ENCODE data around the gene ZNF408.

The ZNF408 gene

DNA sequence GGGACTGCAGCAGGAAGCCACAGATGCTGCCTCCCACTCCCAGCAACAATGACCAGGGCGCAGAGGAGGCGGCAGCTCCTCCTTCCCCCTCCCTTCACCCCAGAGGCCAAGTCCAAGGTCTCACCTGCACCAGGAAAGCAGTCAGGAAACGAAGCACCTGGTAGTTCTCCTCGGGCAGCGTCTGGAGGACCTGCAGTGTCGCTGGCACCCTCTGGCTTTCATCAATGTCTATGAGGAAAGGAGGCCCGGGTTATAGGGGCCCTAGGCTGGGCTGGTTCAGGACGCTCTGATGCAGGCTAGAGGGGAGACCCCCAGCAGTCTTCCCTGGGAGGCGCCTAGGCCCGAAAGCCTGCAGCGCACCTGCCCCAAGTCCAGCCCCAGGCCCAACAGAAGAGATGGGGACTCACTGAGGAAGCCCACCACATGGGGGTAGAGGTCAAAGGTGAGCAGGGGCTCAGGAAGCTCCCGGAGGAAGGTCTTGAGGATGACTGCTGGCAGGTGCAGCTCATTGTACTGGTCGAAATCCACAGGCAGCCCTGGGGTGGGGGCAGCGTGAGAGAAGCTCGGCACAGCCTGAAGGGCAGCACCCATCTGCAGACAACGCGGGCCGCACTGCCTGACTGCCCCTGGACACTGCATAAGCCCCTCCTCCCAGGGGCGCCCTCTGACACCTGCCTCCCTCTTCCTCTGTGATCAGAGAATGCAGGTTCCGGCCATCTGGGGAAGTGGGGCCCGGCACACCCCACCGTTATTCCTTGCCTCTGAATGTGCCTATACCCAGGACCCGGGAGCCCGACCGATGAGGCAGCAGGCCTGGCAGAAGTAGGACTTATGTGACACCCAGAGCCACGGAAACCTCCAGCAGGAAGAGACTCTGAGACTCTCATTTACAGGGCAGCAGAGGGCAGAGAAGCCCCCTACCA, 21.3 kb upstream of the ZNF408 start:
- no peak for TF ChIP-seq CTCF (IDR thresholded peaks at IDR 0.05; ENCODE audit: insufficient read depth, low read depth, low read length, missing control alignments)
- no peak overlapping the region for H3K4me3 ChIP-seq (ENCODE audit: low read depth, low read length)
- no peak for DNase-seq (ENCODE audit: low read depth)

DNA sequence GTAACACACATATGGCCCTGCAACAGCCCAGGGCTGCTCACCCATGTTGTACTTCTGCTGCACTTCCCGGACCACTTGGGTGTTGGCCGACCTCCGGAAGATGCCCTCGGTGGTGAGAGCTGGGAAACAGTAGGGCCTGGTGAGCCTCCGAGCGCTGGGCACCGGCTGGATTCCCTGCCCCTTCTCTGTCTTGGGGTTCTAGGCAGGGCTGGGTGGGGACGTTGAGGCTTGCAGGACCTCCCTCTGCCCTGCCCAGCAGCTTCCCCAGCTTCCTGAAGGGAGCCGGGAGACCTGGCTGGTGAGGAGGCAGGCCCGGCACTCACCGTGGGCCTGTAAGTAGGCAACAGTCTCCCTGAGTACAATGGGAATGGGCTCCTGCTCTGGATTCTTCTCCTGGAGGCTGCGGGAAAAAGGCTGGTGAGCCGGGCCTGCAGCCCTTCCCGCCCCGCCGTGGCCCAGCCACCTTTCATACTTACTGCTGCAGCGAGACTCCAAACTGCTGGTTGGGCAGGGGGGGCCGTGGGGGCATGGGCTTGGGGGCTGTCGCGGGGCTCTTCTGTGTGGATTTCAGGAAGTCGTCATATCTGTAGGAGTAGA, 20.6 kb upstream of the ZNF408 start:
- TF ChIP-seq CTCF (IDR thresholded peaks at IDR 0.05; ENCODE audit: insufficient read depth, low read depth, low read length, missing control alignments), result no peak
- DNase-seq (ENCODE audit: low read depth), result no peak
- no peak overlapping the region for H3K4me3 ChIP-seq (ENCODE audit: low read depth, low read length)

GRCh38 chr11:46680815-46681214, 20.0 kb upstream of the ZNF408 start:
- no peak for TF ChIP-seq CTCF (IDR thresholded peaks at IDR 0.05; ENCODE audit: insufficient read depth, low read depth, low read length, missing control alignments)
- no peak overlapping the region for H3K4me3 ChIP-seq (ENCODE audit: low read depth, low read length)
- no peak for DNase-seq (ENCODE audit: low read depth)

GRCh38 chr11:46681814-46682213, 19.0 kb upstream of the ZNF408 start:
- H3K4me3 ChIP-seq (ENCODE audit: low read depth, low read length), result no peak overlapping the region
- no peak for TF ChIP-seq CTCF (IDR thresholded peaks at IDR 0.05; ENCODE audit: insufficient read depth, low read depth, low read length, missing control alignments)
- DNase-seq (ENCODE audit: low read depth), result no peak

GRCh38 chr11:46682773-46683752, 17.8 kb upstream of the ZNF408 start:
- TF ChIP-seq CTCF (IDR thresholded peaks at IDR 0.05; ENCODE audit: insufficient read depth, low read depth, low read length, missing control alignments), result no peak
- no peak for DNase-seq (ENCODE audit: low read depth)
- H3K4me3 ChIP-seq (ENCODE audit: low read depth, low read length), result no peak overlapping the region

- TF ChIP-seq CTCF (IDR thresholded peaks at IDR 0.05; ENCODE audit: insufficient read depth, low read depth, low read length, missing control alignments), result no peak
- DNase-seq (ENCODE audit: low read depth), result no peak
- H3K4me3 ChIP-seq (ENCODE audit: low read depth, low read length), result no peak overlapping the region
These were observed 16.5 kb upstream of the ZNF408 start for GRCh38 chr11:46684367-46684766.

All from GM12865 (cell line).